K562 (cell line): ENCODE data around the gene PPM1L. TPM values are rescaled to one million over a fixed set of nuclear protein-coding genes. Genes with fewer than 3 reads are reported as not detected.

ENCODE experiments used
- ATAC-seq: fragments of 200-7000 bp; cut with Tn5 transposase; 3 replicates; pipeline ENCODE4 v1.9.1; 2020; ENCODE audit warnings: moderate library complexity
- BruUV-seq: library from RNA; stranded (reverse); fragments of 400-500 nt; replicated peaks from 2 replicates; lab custom pipeline; 2021; lab: Mats Ljungman, UMichigan
- CTCF ChIA-PET: fragments of 300-600 bp; formaldehyde crosslinking; extraction: SDS; loops from one replicate; lab custom pipeline; 2021; ENCODE audit warnings: low intra/inter-chr PET ratio; lab: Yijun Ruan, JAX
- POLR2A ChIA-PET: fragments of 300-600, 350-650 bp; sonication (Branson Sonifier 250); formaldehyde crosslinking; extraction: SDS; loops from one replicate; lab custom pipeline; 2021; ENCODE audit warnings: antibody characterized with exemption, inconsistent platforms; lab: Yijun Ruan, JAX
- DNase-seq, 4 experiments: peaks; one replicate each; pipeline versions ENCODE4 v3.0.0 to v3.0.0-alpha.2; 2011 to 2018; ENCODE audit warnings: low spot score in 3 of 4, mixed read lengths in 3 of 4; ENCODE audit errors: extremely low read depth in 1 of 4
- FAIRE-seq: peaks from 2 replicates; lab custom pipeline; 2011; peaks lifted over from hg19 to GRCh38; lab: Jason Lieb, UNC
- H2AFZ ChIP-seq: 2 replicates; pipeline ENCODE4 v1.6.0; 2011; ENCODE audit warnings: low read depth, low read length, control low read depth, inconsistent platforms
- H3K27ac ChIP-seq: fragments of 200-600 bp; 3 replicates; pipeline ENCODE4 v1.8.0; 2011; ENCODE audit warnings: low read depth, mild to moderate bottlenecking, control low read depth, inconsistent platforms, low read length, moderate library complexity, mixed read lengths; ENCODE audit errors: extremely low read depth
- H3K27me3 ChIP-seq, 2 experiments: fragments of 300-600 bp in 1 of 2; 2 replicates in 1 of 2; 3 replicates in 1 of 2; pipeline versions ENCODE4 v1.6.0 to v1.8.0; 2011; ENCODE audit warnings: inconsistent platforms in 2 of 2, low read length in 2 of 2, mild to moderate bottlenecking in 1 of 2, mixed read lengths in 1 of 2, moderate library complexity in 1 of 2; ENCODE audit not compliant: control insufficient read depth in 2 of 2, insufficient read depth in 2 of 2
- H3K36me3 ChIP-seq: fragments of 300-600 bp; 3 replicates; pipeline ENCODE4 v1.8.0; 2011; ENCODE audit warnings: mild to moderate bottlenecking, low read length, inconsistent platforms; ENCODE audit not compliant: control insufficient read depth, insufficient read depth
- H3K4me1 ChIP-seq, 2 experiments: fragments of 200-600 bp in 1 of 2; replicated peaks in 1 of 2; 2 replicates in 1 of 2; 3 replicates in 1 of 2; pipeline versions ENCODE4 v1.5.1 to v1.8.0; 2011; ENCODE audit warnings: inconsistent platforms in 2 of 2, low read length in 2 of 2, mild to moderate bottlenecking in 1 of 2, mixed read lengths in 1 of 2, moderate library complexity in 1 of 2; ENCODE audit not compliant: control insufficient read depth in 2 of 2, insufficient read depth in 2 of 2
- H3K4me2 ChIP-seq: 2 replicates; pipeline ENCODE4 v1.6.1; 2011; ENCODE audit warnings: low read length, control low read depth, inconsistent platforms, mixed read lengths; ENCODE audit not compliant: insufficient read depth
- H3K4me3 ChIP-seq: fragments of 200-600 bp; sonication (generic), shearing (Covaris generic); 2 replicates; pipeline ENCODE4 v1.5.1; 2016; ENCODE audit warnings: control low read depth, inconsistent platforms
- H3K79me2 ChIP-seq: fragments of 200-600 bp; 3 replicates; pipeline ENCODE4 v1.8.0; 2011; ENCODE audit warnings: low read length, inconsistent platforms; ENCODE audit not compliant: control insufficient read depth, insufficient read depth
- H3K9ac ChIP-seq, 2 experiments: 2 replicates each; pipeline versions ENCODE4 v1.6.0 to v1.6.1; 2011; ENCODE audit warnings: low read depth in 2 of 2, low read length in 2 of 2, control low read depth in 1 of 2, inconsistent platforms in 1 of 2, mild to moderate bottlenecking in 1 of 2, mixed read lengths in 1 of 2; ENCODE audit not compliant: insufficient read depth in 1 of 2
- H3K9me1 ChIP-seq: one replicate; pipeline ENCODE4 v1.6.0; 2011; ENCODE audit warnings: inconsistent platforms, mild to moderate bottlenecking, low read length, moderate library complexity; ENCODE audit not compliant: control insufficient read depth, insufficient read depth
- H3K9me3 ChIP-seq: replicated peaks from 2 replicates; pipeline ENCODE4 v1.5.1; 2011; ENCODE audit warnings: low read depth, low read length, inconsistent platforms; ENCODE audit not compliant: control insufficient read depth, insufficient read depth
- H4K20me1 ChIP-seq: replicated peaks from 2 replicates; pipeline ENCODE4 v1.6.1; 2011; ENCODE audit warnings: low read length, inconsistent platforms, mixed read lengths; ENCODE audit not compliant: control insufficient read depth, insufficient read depth
- FOXA1 ChIP-seq: fragments of 450-650 bp; IDR thresholded peaks from 2 replicates; pipeline ENCODE4 v1.6.1; 2016; ENCODE audit warnings: mild to moderate bottlenecking, borderline replicate concordance
- WGBS: fragments of 100-300 bp; shearing (Covaris generic); methylation state at CpG from one replicate; pipeline ENCODE4 v1.1.6; 2016; ENCODE audit warnings: low coverage, mixed read lengths; ENCODE audit not compliant: insufficient coverage; ENCODE audit errors: missing lambda C conversion rate; 5-methylcytosine and 5-hydroxymethylcytosine counted together
- in situ Hi-C: fragments of 300-500 bp; cut with MboI; formaldehyde crosslinking; loops from 4 replicates; pipeline ENCODE4 v1.15.0; 2018; ENCODE audit warnings: inconsistent platforms, mixed read lengths
- intact Hi-C: fragments of 100-400 bp; cut with micrococcal nuclease; formaldehyde crosslinking; loops from 2 replicates; pipeline ENCODE4 v1.14.2; 2022
- polyA plus RNA-seq, 8 experiments: library from polyadenylated mRNA; depleted of rRNA in 4 of 8; stranded (reverse) in 5 of 8; unstranded in 3 of 8; fragments of >200 nt; fragmentation: Nextera tagmentation in 2 of 8; fragmentation: Illumina TruSeq in 1 of 8; extraction: Ambion mirVana in 2 of 8; extraction: Trizol in 1 of 8; gene quantifications; 2 replicates each; pipeline versions ENCODE4 v1.2.1 to v1.2.3, GENCODE V29; 2011 to 2014; ENCODE audit warnings: inconsistent platforms in 1 of 8, missing spikeins in 1 of 8
- total RNA-seq, 7 experiments: library from RNA; depleted of rRNA in 6 of 7; stranded (reverse); fragments of >200 nt in 6 of 7; fragmentation: Illumina TruSeq in 2 of 7; extraction: Trizol in 2 of 7; gene quantifications; 2 replicates each; pipeline versions ENCODE4 v1.2.1 to v1.2.3, GENCODE V29; 2011 to 2021; ENCODE audit warnings: low replicate concordance in 1 of 7
- TF ChIP-seq, protein P1 (sequence below): fragments of 450-650 bp; formaldehyde crosslinking; IDR thresholded peaks from 2 replicates; pipeline ENCODE4 v1.4.0; 2020; ENCODE audit warnings: mild to moderate bottlenecking, mixed read lengths
- TF ChIP-seq, protein P2 (sequence below), 3 experiments: IDR thresholded peaks in 2 of 3; conservative IDR thresholded peaks in 1 of 3; 2 replicates each; pipeline ENCODE4 v1.5.1; 2011 to 2012; ENCODE audit warnings: low read length in 3 of 3, mild to moderate bottlenecking in 3 of 3, control low read depth in 2 of 3, improper control_type of control experiment in 1 of 3, inconsistent platforms in 1 of 3, low read depth in 1 of 3, mixed read lengths in 1 of 3, moderate library complexity in 1 of 3; ENCODE audit not compliant: insufficient read depth in 2 of 3

The PPM1L gene
- total and polyA plus RNA-seq, 9 of the 15 experiments (the other 6 are each of a cell fraction or from before 2014, with no cell fraction given) = 0.01 to 0.41 (median 0.14) TPM

DNA sequence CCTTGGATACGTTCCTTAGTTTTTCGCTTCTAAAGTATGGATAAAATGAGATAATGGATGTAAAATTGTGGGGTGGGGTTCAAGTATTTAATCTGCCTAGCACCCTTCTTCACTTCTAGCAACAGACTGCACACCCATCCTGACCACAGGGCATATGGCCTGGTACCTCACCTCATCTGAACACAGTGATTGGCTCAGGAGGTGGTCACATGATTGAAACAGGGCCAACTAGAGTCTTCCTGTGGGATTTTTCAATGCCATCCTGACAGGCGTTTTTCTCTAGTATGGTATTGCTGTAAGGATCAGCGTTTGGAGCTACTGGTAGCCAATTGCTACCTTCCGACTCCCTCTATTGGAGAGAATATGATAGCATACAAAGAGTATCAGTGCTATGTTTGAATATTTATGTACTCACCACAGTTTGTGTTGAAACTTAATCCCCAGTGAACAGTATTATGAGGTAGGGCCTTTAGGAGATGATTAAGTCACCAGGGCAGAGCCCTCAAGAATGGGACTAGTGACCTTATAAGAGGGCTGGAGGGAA lies 172.2 kb downstream of the PPM1L start:
- ChIA-PET POLR2A (no interaction called here), CTCF (no interaction called here)
- DNase-seq = peak in 1 of 4 experiments; percentile 7
- Histone ChIP-seq H3K4me3 (no peak overlapping the region), H3K4me2 (no peak overlapping the region), H3K9me1 (no peaks in the 10 kb centered on the region), H3K27me3 (no peaks in the 10 kb centered on the region), H3K9ac (no peak overlapping the region), H4K20me1 (no peaks in the 10 kb centered on the region), H3K4me1 (no peaks in the 10 kb centered on the region), H3K36me3 (no peaks in the 10 kb centered on the region), H2AFZ (no peak overlapping the region), H3K79me2 (no peaks in the 10 kb centered on the region), H3K27ac (no peak overlapping the region), H3K9me3 (no peaks in the 10 kb centered on the region)
- no TSS peak for BruUV-seq
- in situ Hi-C loops = no loop called here
- no peak for FAIRE-seq
- no peak for TF ChIP-seq FOXA1
- TF ChIP-seq, protein P1, sequence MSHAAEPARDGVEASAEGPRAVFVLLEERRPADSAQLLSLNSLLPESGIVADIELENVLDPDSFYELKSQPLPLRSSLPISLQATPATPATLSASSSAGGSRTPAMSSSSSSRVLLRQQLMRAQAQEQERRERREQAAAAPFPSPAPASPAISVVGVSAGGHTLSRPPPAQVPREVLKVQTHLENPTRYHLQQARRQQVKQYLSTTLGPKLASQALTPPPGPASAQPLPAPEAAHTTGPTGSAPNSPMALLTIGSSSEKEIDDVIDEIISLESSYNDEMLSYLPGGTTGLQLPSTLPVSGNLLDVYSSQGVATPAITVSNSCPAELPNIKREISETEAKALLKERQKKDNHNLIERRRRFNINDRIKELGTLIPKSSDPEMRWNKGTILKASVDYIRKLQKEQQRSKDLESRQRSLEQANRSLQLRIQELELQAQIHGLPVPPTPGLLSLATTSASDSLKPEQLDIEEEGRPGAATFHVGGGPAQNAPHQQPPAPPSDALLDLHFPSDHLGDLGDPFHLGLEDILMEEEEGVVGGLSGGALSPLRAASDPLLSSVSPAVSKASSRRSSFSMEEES (CRISPR knock-in tag) = peak; percentile 31; the same call in 1 of the 2 replicates
- TF ChIP-seq, protein P2, sequence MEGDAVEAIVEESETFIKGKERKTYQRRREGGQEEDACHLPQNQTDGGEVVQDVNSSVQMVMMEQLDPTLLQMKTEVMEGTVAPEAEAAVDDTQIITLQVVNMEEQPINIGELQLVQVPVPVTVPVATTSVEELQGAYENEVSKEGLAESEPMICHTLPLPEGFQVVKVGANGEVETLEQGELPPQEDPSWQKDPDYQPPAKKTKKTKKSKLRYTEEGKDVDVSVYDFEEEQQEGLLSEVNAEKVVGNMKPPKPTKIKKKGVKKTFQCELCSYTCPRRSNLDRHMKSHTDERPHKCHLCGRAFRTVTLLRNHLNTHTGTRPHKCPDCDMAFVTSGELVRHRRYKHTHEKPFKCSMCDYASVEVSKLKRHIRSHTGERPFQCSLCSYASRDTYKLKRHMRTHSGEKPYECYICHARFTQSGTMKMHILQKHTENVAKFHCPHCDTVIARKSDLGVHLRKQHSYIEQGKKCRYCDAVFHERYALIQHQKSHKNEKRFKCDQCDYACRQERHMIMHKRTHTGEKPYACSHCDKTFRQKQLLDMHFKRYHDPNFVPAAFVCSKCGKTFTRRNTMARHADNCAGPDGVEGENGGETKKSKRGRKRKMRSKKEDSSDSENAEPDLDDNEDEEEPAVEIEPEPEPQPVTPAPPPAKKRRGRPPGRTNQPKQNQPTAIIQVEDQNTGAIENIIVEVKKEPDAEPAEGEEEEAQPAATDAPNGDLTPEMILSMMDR (IDR thresholded peaks at IDR 0.05 in 2 of 3, conservative IDR thresholded peaks at IDR 0.05 in 1 of 3; ENCODE audit: insufficient read depth in 2 of 3, low read depth in 1 of 3, low read length in 3 of 3) = 0 out of 6 replicates have a peak, but pooled peaks of 1 of the 3 experiments have one; percentile 8
- intact Hi-C loops = no loop called here
- ATAC-seq = no peak
- WGBS = 2% methylated on average over 5 of the region's 5 CpGs
